ENCODE data around the gene TBC1D22B. TPM values are rescaled to one million over a fixed set of nuclear protein-coding genes. Genes with fewer than 3 reads are reported as not detected.
A peak's percentile ranks its signal among the peaks of the same experiment; 100 is the strongest.

TBC1D22B gene
- total and polyA plus RNA-seq, 2 of the 13 experiments (the other 11 are each of a cell fraction or from before 2014, with no cell fraction given), result 9.7 to 12.9 TPM

GRCh38 chr6:37222125-37222967, 35.2 kb upstream of the TBC1D22B start (continued):
- TF ChIP-seq SOX13 (IDR thresholded peaks at IDR 0.05) (no peak), SOX13 (CRISPR knock-in tag; conservative IDR thresholded peaks at IDR 0.05 in 1 of 2, IDR thresholded peaks at IDR 0.05 in 1 of 2) (no peak), MEF2D (CRISPR knock-in tag; IDR thresholded peaks at IDR 0.05) (0 out of 2 replicates have a peak, but pooled peaks have one; percentile 41), ATF7-NPFF (CRISPR knock-in tag; IDR thresholded peaks at IDR 0.05; ENCODE audit: low read depth) (peak; percentile 79), WIZ (CRISPR knock-in tag; IDR thresholded peaks at IDR 0.05) (0 out of 2 replicates have a peak, but pooled peaks have one; percentile 44), ZBTB7B (CRISPR knock-in tag; IDR thresholded peaks at IDR 0.05) (peak; percentile 71), REXO4 (CRISPR knock-in tag; IDR thresholded peaks at IDR 0.05; ENCODE audit: borderline replicate concordance) (no peak; the same call in 1 of the 2 replicates), THAP11 (CRISPR knock-in tag; IDR thresholded peaks at IDR 0.05) (0 out of 2 replicates have a peak, but pooled peaks have one; percentile 22), KLF12 (CRISPR knock-in tag; IDR thresholded peaks at IDR 0.05; ENCODE audit: borderline replicate concordance) (no peak), ZNF350 (CRISPR knock-in tag; IDR thresholded peaks at IDR 0.05; ENCODE audit: borderline replicate concordance, low read depth) (peak; percentile 87), ZNF747 (CRISPR knock-in tag; IDR thresholded peaks at IDR 0.05; ENCODE audit: borderline replicate concordance) (no peak), KLF11 (CRISPR knock-in tag; IDR thresholded peaks at IDR 0.05) (0 out of 2 replicates have a peak, but pooled peaks have one; percentile 33), ZSCAN22 (CRISPR knock-in tag; IDR thresholded peaks at IDR 0.05) (no peak; the same call in 1 of the 2 replicates), ZNF672 (CRISPR knock-in tag; IDR thresholded peaks at IDR 0.05) (no peak), DNMT3B (CRISPR knock-in tag; conservative IDR thresholded peaks at IDR 0.05) (no peak), PATZ1 (CRISPR knock-in tag; IDR thresholded peaks at IDR 0.05) (peak; percentile 94), GABPB1 (CRISPR knock-in tag; IDR thresholded peaks at IDR 0.05) (peak; percentile 76; the same call in 1 of the 2 replicates), EHMT2 (IDR thresholded peaks at IDR 0.05; ENCODE audit: borderline replicate concordance, low read depth, low read length) (no peak), ZNF343 (CRISPR knock-in tag; IDR thresholded peaks at IDR 0.05) (peak; percentile 97; the same call in 1 of the 2 replicates), ZNF724P (CRISPR knock-in tag; IDR thresholded peaks at IDR 0.05; ENCODE audit: borderline replicate concordance) (no peak; the same call in 1 of the 2 replicates), ZIK1 (CRISPR knock-in tag; IDR thresholded peaks at IDR 0.05; ENCODE audit: borderline replicate concordance, low read depth) (no peak), ZNF562 (CRISPR knock-in tag; IDR thresholded peaks at IDR 0.05; ENCODE audit: borderline replicate concordance) (no peak), PHF21A (CRISPR knock-in tag; IDR thresholded peaks at IDR 0.05) (peak; percentile 89; the same call in 1 of the 2 replicates), ZNF792 (CRISPR knock-in tag; IDR thresholded peaks at IDR 0.05) (0 out of 2 replicates have a peak, but pooled peaks have one; percentile 15), TBX2 (CRISPR knock-in tag; IDR thresholded peaks at IDR 0.05; ENCODE audit: borderline replicate concordance) (no peak; the same call in 1 of the 2 replicates), LBX2 (CRISPR knock-in tag; IDR thresholded peaks at IDR 0.05; ENCODE audit: borderline replicate concordance) (no peak), ASH2L (IDR thresholded peaks at IDR 0.05; ENCODE audit: insufficient read length, low read depth, low read length) (peak; percentile 30), NR2F6 (IDR thresholded peaks at IDR 0.05) (no peak), NR2F6 (CRISPR knock-in tag; IDR thresholded peaks at IDR 0.05) (peak; percentile 21; the same call in 1 of the 2 replicates), PLRG1 (conservative IDR thresholded peaks at IDR 0.05) (no peak), ZNF670 (CRISPR knock-in tag; IDR thresholded peaks at IDR 0.05; ENCODE audit: borderline replicate concordance) (peak; percentile 86)

Measured in HepG2 (cell line).